ENCODE data around the gene AP1G1.
"Not testable (repeated sequence)": the region's sequence is repeated elsewhere in the genome, so short reads cannot be mapped to it uniquely, and the experiment has no call there.

Gene AP1G1

DNA sequence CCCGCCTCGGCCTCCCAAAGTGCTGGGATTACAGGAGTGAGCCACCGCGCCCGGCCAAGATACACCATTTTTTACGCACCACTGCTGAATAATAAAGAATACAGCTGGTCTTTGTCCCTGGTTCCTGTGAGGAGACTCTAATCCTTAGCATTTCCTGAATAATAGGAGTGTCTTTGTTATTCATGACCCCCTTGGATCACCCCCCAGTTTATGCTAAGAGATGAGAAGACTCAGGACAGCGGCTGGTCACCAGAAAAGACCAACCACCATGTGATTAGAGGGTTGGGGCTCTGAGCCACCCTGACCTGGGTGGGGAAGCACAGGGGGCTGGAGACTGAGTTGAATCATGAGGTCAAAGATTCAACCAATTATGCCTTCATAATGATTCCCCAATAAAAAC, 101.4 kb downstream of the AP1G1 start:
- no peak for DNase-seq (ENCODE audit: low read depth in 2 of 3, low spot score in 1 of 3)

DNA sequence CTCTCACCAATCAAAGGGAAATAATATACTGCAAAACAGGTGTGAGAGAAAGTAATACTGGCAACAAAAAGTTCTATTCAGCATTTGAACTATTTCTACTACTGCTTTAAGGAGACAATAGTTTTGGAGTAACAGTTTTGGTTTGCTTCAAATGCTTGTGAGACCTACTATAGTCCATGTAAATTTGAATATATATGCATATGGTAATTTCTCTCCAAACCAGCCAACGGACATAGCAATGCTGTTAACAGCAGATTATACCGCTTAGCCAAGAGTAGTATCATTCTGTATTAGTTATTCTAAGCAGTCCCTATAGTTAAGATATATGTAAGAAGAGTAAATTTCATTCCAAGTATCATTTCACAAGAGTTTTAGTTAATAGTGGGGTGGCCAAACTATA, 102.6 kb downstream of the AP1G1 start:
- DNase-seq (ENCODE audit: low read depth in 2 of 3, low spot score in 1 of 3) = no peak

DNA sequence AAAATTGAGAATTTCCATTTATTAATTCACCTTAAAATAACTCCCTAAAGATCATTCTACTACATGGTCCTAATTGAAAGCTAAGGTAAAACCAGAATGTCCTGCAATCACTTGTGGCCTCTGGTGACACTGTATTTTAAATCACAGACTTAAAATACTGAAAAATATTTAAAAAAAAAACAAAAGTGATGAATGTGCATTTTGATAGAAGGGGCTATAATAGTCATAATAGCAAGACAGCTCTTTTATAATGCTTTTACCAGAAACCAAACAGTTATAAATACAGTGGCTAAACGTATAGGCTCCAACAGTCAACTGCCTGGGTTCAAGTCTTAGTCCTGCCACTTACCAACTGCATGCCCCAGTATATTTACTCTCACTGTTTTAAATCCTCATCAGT, 105.3 kb downstream of the AP1G1 start:
- no peak for DNase-seq (ENCODE audit: low read depth in 2 of 3, low spot score in 1 of 3)

DNA sequence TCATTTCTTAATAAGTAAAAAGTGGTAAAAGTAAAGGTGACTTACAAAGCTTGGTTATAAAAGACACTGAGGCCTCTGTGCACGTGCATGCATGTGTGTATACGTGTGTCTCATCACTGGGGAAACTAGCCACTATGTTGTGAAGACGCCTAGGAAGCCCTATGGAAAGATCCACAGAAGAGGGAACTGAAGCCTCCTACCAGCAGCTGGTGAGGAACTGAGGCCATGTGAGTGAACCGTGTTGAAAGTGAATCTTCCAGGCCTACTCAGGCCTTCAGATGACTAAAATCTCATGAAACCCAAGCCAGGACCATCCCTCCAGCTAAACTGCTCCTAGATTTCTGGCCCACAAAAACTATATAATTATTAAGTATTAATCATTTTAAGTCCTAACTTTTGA, 107.8 kb downstream of the AP1G1 start:
- no peak for DNase-seq (ENCODE audit: low read depth in 2 of 3, low spot score in 1 of 3)

DNA sequence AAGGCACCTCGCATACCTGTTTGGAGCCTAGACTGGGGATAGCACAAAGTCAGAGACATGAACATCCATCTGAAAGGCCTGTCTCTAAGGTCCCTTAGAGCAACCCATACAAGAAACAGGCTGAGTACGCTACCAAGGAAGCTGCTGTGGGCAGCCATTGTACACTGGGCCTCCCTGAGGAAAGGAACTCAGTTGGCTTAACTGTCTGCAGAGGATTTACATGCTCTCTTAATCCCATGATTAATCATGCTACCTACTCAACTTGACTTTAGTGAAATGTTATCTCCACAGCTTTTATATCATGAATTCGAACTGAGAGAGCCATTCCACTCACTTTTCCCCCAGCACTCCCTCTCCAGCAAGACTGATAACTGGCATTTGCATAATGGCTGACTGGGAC, 110.1 kb downstream of the AP1G1 start:
- no peak for DNase-seq (ENCODE audit: low read depth in 2 of 3, low spot score in 1 of 3)

DNA sequence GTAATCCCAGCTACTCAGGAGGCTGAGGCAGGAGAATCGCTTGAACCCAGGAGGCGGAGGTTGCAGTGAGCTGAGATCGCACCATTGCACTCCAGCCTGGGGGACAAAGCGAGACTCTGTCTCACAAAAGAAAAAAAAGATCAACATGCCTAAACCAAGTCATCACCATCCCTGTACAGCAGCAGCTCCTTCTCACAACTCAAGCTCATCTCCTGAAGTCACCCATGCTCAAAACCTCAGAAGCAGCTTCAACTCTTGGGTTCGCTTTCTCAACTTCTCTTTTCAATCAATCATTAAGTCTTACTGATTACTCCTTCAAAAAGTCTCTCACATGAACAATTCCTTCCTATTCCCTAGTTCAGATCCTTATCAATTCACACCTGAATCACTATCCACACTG, 115.5 kb downstream of the AP1G1 start:
- no peak for DNase-seq (ENCODE audit: low read depth in 2 of 3, low spot score in 1 of 3)

DNA sequence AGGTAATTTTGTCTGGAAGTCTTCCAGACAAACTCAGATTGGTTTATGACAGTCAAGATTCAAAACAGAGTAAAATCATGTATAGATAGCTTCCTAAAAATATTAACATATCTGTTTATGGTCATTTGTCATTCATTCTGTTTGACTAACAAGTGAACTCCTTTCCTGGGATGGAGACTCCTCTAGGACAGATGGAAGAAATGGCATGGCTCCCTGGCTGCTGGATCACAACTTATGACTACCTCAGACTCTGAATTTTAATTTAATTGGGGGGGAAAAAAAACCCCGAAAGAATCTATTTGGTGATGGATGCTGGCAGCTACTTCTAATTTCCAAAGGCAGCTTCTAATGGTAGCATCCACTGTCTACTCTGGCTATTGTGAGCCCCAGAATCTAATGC, 118.7 kb downstream of the AP1G1 start:
- DNase-seq (ENCODE audit: low read depth in 2 of 3, low spot score in 1 of 3) = no peak

DNA sequence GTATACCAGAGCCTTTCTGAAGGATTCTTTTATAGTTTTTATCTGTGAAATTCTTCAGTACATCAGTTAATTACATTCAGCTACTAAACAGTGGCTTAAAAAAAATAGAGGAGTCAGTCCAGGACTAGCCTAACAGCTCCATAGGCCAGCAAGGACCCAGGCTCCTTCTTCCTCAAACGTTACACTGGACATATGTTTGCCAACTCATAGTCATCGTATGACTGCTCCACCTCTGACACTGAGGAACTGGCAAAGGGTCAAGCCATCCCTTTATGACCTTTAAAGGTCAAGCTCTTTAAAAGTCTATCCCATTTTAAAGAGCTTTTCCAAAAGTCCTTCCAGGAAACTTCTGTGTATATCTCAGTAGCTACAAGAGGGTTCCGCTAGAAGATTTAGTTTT, 120.8 kb downstream of the AP1G1 start:
- no peak for DNase-seq (ENCODE audit: low read depth in 2 of 3, low spot score in 1 of 3)

DNA sequence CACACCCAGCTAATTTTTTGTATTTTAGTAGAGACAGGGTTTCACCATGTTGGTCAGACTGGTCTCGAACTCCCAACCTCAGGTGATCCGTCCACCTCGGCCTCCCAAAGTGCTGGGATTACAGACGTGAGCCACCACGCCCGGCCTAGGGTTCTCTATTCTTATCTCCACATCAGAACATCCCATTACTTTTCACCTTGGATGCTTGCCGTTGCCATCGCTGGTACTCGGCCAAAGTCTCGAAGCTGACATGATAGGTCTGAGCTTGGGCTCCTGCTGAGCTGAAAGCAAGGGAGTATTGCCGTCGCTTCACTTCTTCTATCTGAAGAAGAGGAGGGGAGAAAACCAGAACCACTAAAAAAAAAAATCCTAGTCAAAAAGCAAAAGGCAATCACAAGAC, 124.4 kb downstream of the AP1G1 start:
- not testable (repeated sequence) for DNase-seq (ENCODE audit: low read depth in 2 of 3, low spot score in 1 of 3)

DNA sequence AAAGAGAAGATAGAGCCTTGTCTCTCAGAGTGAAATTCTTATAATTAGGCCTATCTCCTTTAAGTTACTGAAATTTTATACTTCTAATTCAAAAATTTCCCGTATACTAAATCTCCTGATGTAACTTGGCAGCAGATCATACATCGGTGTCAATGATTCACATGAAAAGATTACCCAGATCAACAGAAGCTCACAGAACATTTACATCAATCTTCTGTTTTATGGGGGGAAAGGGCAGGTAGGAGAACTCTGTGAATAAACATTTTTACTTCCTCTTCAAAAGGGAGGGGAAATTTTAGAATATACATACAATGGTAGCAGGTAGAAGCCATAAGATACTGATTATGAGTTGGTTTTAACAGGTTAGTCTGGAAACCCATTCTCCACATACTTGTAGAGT, 127.3 kb downstream of the AP1G1 start:
- DNase-seq (ENCODE audit: low read depth in 2 of 3, low spot score in 1 of 3) = no peak

Data from stimulated activated CD4-positive, alpha-beta T cell treated with anti-CD3 and anti-CD28 coated beads, Interleukin-12 subunit alpha, Interleukin-12 subunit beta, amount 100 ng/mL, for 48 hours (primary cell).